Skeletal muscle cell (primary cell): Measurements from ENCODE around the gene GPR84.

Experiments used
- DNase-seq: peaks from one replicate; pipeline ENCODE4 v3.0.0-alpha.2; 2010; ENCODE audit warnings: low read depth
- H3K4me3 ChIP-seq: 2 replicates; pipeline ENCODE4 v1.5.1; 2011; ENCODE audit warnings: low read depth, mild to moderate bottlenecking, control low read depth, low read length, moderate library complexity

Gene GPR84

DNA sequence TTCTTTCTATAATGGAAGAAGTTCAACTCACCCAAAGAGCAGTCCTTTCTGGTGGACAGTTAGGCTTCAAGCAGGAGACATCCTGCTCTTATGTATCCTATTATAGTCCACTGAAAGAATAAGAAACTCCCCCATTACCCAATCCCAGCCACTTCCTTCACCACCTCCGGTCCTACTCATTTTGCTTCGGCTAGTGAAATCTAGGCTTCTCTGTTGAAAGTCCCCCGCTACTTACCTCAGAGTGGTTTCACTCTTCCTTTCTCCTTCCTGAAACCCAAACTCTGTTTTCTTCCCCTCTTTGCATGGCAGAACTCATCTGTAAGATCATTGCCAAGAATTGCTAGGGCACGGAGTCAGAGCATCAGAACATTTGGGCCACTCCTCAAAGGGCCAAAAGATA lies at the start of gene GPR84:
GPR84 (minus strand) TSS at position 74 of the 400 bp plus-strand sequence. CDS start 635 bp downstream, outside the sequence.
- DNase-seq: no peak
- H3K4me3 ChIP-seq: no peak within 1 kb of the TSS

DNA sequence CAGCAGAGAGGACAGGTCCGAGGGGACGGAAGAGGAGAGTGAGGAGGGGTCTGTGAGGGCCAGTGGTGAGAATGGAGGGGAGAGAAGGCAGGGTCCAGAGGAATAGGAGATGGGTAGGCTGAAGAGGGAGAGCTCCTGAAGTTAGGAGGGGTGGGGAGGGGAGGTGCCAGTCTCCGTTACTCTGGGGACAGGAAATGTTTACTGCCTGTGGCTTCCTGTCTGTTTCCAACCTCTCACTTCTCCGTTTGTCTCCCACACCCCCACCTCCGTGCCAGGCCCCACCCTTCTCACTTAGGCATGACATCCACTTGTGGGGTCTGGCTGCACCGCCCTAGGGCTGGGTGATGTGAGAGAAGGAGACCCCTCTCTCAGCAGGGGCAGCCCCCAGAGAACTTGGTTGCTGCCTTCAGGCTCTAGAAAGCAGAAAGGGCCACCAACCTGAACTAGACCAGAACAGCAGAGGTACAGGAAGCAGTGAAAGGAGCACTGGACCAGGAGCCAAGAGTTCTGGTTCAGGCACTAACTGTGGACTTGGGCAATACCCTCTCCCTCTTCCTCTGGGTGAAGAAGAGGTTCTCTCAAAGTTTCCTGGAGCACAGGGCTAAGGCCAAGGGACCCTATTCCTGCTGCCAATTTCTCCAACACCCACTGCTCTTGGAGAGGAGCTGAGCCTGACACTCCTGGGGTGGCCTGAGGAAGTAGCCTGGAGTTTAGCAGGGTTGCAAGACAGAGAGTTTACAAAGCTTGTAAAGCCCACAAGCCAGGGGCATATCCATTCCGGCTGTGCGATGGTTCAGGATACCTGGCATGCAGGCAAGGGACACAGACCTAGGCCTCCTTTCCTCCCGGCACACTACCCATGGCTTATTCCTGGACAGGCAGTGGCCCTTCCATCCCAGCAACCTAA lies 49.3 kb upstream of the GPR84 start:
- DNase-seq: no peak
- H3K4me3 ChIP-seq: peak overlapping the region; percentile 20

GRCh38 chr12:54412786-54413185 lies 48.5 kb upstream of the GPR84 start:
- no peak for DNase-seq
- peak overlapping the region; percentile 3 for H3K4me3 ChIP-seq

DNA sequence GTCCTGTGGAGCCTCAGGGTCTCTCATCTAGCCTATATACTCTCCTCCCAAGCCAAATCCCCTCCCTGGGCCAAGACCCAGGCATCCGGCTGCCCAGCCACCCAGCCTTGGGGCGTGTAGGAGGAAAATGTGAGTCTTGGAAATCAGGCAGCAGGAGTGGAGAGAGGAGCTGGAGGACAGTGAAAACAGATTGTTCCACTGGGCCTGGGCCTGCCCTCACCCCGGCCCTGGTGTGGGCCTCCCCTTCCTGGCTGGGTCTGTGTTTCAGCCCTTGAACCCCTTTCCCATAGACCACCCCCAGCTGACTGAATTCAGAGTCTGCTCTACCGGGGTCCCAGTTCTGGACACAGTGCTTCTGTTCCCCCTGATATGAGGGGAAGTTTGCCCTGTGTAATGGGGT lies 48.1 kb upstream of the GPR84 start:
- DNase-seq: no peak
- no peak overlapping the region for H3K4me3 ChIP-seq

GRCh38 chr12:54411391-54412241 lies 47.3 kb upstream of the GPR84 start:
- H3K4me3 ChIP-seq: no peak overlapping the region
- DNase-seq: peak; percentile 73

- H3K4me3 ChIP-seq: no peak overlapping the region
- no peak for DNase-seq
These were observed 45.0 kb upstream of the GPR84 start for GRCh38 chr12:54409267-54409666.

DNA sequence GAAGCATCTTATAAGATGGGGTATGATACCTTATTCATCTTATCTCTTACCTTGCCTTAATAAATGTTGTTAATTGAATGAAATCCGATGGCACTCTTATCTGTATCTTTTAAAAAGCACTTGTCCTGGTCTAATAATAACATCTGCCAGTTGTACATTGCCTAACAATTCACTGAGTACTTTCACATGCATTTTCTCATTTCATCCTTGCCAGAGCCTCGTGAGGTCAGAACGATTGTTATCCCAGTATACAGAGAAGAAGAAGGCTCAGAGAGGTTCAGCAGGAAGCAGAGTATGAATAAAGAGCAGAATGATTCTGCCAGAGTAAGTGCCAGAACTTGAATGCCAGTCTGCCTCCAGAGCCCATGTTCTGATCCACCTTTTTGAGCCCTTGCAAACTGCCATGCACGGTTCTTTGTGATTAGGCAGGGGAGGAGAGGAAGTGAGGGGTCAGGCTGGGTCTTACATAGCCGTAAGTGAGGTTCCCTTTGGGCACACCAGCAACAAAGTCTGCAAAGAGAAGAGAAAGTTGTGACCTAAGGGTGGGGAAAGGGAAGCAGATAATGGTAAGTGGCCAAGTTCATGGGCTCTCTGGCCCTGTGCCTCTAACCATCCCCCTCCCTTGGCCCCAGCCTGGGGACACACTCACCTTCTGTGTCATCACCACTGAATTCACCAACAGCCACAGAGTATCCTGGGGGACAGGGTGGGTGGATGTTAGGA lies 43.1 kb upstream of the GPR84 start:
- no peak for DNase-seq

DNA sequence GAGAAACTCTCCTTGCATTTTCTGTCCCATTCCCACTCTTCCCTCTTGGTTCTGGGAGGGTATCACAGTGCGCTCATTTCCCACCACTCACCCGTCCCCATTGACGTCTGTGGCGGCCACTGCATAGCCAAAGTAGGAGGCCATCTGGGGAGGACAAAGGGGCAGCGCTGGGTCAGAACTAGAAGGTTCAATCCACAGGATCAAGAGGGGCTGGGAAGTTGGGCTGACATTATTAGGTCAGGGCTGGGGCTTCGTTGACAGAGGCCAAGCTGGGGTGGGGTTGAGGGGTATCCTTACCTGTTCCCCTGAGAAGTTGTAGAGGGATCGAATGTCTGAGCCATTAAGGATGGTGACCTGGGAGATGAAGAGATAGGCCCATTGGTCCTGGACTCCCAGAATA lies 41.3 kb upstream of the GPR84 start:
- no peak for DNase-seq
- no peak overlapping the region for H3K4me3 ChIP-seq

More for the DNA sequence above, 43.1 kb upstream of the GPR84 start:
- no peak overlapping the region for H3K4me3 ChIP-seq

DNA sequence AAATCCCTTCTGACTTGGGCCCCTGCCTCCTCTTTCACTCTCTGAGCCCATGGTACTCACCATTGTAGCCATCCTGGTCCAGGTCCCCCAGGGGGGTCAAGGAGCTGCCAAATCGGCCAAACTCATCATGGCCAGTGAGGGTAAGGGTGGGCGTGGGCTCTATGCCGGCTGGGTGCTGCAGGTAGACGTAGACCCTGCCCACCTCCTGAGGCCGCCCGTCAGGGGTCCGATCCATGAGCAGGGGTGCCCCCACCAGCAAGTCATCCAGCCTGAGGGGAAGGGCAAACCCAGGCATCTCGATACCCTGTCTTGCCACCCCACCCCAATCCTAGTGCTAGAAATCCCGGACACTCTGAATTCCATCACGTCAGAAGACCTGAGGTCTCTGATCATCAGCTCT lies 40.8 kb upstream of the GPR84 start:
- no peak overlapping the region for H3K4me3 ChIP-seq
- DNase-seq: no peak

GRCh38 chr12:54404061-54405004 lies 40.0 kb upstream of the GPR84 start:
- H3K4me3 ChIP-seq: no peak overlapping the region
- DNase-seq: no peak

DNA sequence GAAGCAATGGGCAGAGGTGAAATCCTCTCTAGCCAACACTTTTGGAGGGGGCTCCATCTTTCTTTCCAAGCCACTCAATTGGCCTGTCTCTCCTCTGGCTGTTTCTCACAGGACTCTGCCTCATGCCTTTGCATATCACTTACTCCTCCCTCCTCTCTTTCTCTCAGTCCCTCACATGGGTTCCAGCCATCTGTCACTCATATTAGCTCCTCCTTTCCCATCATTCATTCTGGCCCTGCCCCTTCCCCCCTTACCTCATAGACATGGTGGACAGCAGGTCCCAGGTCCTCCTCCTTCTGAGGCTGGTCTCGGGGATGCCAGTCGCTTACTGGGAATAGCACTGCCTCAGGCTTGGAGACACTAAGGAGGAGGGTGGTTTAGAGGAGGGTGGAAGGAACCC lies 36.8 kb upstream of the GPR84 start:
- no peak for DNase-seq
- H3K4me3 ChIP-seq: no peak overlapping the region

DNA sequence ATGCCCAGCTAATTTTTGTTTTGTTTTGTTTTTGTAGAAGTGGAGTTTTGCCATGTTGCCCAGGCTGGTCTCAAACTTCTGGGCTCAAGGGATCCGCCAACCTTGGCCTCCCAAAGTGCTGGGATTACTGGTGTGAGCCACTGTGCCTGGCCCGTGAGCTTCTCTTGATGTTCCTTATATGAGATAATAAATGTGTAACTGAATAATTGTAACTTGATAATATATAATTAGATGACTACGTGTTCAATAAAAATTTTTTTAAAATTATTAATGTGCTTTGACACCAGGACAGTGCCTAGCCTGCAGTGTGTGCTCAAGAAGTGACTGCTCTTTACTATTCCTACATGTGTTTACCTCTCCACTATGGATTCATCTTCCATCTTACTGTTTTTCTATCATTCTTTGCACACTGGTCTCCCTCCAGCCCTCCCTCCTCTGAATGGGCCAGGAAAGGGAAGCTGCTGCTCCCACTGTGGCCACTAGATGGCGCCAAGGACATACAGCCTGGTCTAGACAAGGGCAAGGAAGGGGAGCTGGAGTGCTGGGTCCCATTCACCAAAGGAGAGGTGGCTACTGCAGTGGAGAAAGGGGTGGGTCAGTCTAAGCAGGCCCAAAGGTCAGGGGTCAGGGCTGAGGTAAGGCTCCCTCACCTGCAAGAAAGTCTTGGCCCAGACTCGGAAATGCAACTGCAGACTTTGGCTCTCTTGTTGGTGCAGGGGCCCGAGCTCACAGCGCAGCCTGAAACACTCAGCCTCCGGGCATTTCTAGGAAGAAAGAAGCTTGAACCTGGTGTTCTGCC lies 34.9 kb upstream of the GPR84 start:
- peak; percentile 36 for DNase-seq
- no peak overlapping the region for H3K4me3 ChIP-seq

- H3K4me3 ChIP-seq: no peak overlapping the region
- DNase-seq: no peak
These were observed 33.9 kb upstream of the GPR84 start for GRCh38 chr12:54398218-54398617.

DNA sequence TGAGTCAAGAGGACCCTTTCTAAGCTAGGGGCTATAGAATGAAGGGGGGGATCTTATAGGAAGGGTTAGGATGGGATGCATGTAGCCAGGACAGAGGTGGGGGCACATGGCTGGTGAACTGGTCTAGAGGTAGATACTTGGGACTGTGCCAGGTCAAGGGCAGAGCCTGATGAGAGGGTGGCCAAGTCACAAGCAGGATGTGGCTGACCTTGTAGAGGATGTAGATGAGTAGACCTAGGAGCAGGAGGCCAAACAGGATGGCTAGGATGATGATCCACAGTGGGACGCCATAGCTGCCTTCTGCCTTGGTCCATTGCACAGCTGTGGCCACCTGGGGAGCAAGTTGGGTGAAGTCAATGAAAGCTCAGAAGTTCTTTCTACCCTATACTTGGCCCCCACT lies 32.9 kb upstream of the GPR84 start:
- no peak for DNase-seq
- no peak overlapping the region for H3K4me3 ChIP-seq

GRCh38 chr12:54395545-54395944 lies 31.3 kb upstream of the GPR84 start:
- no peak overlapping the region for H3K4me3 ChIP-seq
- DNase-seq: no peak

GRCh38 chr12:54394986-54395385 lies 30.7 kb upstream of the GPR84 start:
- H3K4me3 ChIP-seq: no peak overlapping the region
- no peak for DNase-seq

DNA sequence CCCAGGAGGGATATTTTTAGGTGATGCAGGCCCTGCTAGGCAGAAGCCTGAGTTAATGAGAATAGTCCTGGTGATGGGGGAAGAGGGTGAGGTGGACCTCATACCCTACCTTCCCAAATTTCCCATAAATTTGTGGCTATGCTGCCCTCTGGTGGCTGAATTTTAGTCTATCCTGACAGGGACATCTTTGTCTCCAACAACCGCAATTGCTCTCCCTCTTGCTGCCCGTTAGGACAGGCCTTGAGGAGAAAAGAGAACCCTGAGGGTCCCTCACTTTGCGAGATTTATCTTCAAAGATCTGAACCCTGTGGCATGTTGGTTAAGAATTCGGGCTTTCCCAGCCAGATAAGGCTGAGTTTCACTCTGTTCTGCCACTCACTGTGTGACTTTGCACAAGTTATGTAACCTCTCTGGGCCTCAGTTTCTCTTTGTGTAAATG lies 30.0 kb upstream of the GPR84 start:
- no peak for DNase-seq
- H3K4me3 ChIP-seq: no peak overlapping the region

- DNase-seq: no peak
- no peak overlapping the region for H3K4me3 ChIP-seq
These were observed 29.5 kb upstream of the GPR84 start for GRCh38 chr12:54393743-54394142.
